H1 (cell line): ENCODE measurements around the gene C3orf22. TPM values are rescaled to one million over a fixed set of nuclear protein-coding genes. Genes with fewer than 3 reads are reported as not detected.

Experiments
- PHF8 ChIP-seq: fragments of 200-600 bp; sonication (generic); conservative IDR thresholded peaks from 2 replicates; pipeline ENCODE4 v1.7.1; 2012; ENCODE audit warnings: low read depth, mild to moderate bottlenecking, inconsistent platforms, low read length, moderate library complexity
- polyA plus RNA-seq, 7 experiments: library from polyadenylated mRNA; depleted of rRNA in 3 of 7; stranded (reverse) in 5 of 7; unstranded in 2 of 7; fragments of >200 nt in 5 of 7; fragments of 200-250 nt in 2 of 7; gene quantifications; 1 replicate in 5 of 7; 2 replicates in 1 of 7; 4 replicates in 1 of 7; pipeline versions ENCODE4 v1.2.1 to v1.2.3, GENCODE V29; 2011 to 2013; ENCODE audit warnings: missing spikeins in 2 of 7, mixed read lengths in 2 of 7
- total RNA-seq: library from RNA; stranded (reverse); fragmentation: NEBNext Ultra II Directional; extraction: Animal tissue kit (Norgen Biotek cat#: 25700); gene quantifications from 2 replicates; pipeline ENCODE4 v1.2.1, GENCODE V29; 2021
- TF ChIP-seq, protein P1 (sequence below): IDR thresholded peaks from 2 replicates; pipeline ENCODE4 v1.6.1; 2012; ENCODE audit warnings: inconsistent platforms

The C3orf22 gene
- total and polyA plus RNA-seq, 2 of the 8 experiments (the other 6 are each of a cell fraction or from before 2014, with no cell fraction given), result not detected

DNA sequence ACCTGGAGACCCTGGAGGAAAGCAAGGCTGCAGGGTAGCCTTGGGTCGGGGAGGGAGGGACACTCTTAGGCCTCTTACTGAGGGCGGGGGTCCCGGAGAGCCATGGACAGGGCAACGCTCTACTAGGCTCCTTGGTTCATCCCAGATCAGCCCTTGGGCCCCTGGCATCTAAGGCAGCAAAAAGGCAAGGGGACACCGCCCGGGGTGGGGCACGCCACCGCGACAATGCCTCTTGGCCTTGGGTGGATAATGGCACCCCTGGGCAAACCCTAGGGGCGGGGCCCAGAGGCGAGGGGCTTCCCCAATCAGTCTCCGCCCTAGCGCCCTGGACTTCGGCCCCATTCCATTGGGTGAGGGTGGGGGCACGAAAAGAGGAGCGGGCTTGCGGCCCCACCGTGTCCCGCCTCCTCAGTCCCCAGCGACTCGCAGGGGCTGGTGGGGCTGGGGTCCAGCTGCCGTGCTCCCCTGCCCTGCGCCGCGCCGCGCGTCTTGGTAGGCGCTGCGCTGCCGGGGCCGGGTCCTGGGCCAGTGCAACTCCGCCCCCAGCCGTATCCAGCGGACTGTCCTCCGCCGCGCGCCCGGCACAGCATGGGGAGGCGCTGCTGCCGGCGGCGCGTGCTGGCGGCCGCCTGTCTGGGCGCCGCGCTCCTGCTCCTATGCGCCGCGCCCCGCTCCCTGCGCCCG is 34.8 kb downstream of the C3orf22 start, which contains the start of gene CHST13 (continued):
- TF ChIP-seq, protein P1, sequence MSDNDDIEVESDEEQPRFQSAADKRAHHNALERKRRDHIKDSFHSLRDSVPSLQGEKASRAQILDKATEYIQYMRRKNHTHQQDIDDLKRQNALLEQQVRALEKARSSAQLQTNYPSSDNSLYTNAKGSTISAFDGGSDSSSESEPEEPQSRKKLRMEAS, result peak; percentile 51; the same call in 1 of the 2 replicates
- peak; percentile 51; the same call in 1 of the 2 replicates for TF ChIP-seq PHF8
- TF ChIP-seq, all 59 proteins: peak for 7
